Stimulated activated CD4-positive, alpha-beta T cell treated with anti-CD3 and anti-CD28 coated beads, Interleukin-15, amount 100 ng/mL, for 1 hour (primary cell): ENCODE results near the gene AJAP1.

Experiments used
- DNase-seq, 2 donors: peaks; one replicate each; pipeline ENCODE4 v3.0.0-alpha.2; 2020; ENCODE audit warnings: low read depth in 1 of 2, low spot score in 1 of 2

Gene AJAP1

DNA sequence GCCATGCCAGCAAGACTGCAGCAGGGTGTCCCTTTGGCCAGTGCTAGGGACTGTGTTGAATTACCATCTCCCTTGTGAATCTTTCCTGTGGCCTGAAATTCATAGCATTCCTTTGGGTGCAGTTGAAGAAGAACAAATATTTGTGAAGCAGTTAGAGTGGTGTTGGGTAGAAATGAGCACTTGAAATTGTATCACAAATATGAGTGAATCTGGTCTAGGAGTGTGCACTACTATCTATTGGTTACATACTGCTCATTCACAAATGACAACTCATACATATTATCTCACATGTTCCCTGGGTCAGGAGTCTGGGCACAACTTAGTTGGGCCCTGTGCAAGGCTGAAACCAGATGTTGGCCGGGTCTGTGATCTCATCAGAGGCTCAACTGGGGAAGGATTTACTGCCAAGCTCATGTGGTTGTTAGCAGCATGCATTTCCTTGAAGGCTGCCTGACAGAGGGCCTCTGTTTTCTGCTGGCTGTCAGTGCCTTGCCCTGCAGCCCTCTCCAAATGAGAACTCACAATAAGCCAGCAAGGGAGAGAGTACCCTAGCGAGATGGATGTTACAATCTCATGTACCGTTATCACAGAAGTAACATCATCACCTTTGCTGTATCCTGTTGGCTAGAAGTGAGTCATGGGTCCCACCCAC lies 23.8 kb downstream of the AJAP1 start:
- DNase-seq: no peak

GRCh38 chr1:4681026-4681425 lies 26.6 kb downstream of the AJAP1 start:
- no peak for DNase-seq

DNA sequence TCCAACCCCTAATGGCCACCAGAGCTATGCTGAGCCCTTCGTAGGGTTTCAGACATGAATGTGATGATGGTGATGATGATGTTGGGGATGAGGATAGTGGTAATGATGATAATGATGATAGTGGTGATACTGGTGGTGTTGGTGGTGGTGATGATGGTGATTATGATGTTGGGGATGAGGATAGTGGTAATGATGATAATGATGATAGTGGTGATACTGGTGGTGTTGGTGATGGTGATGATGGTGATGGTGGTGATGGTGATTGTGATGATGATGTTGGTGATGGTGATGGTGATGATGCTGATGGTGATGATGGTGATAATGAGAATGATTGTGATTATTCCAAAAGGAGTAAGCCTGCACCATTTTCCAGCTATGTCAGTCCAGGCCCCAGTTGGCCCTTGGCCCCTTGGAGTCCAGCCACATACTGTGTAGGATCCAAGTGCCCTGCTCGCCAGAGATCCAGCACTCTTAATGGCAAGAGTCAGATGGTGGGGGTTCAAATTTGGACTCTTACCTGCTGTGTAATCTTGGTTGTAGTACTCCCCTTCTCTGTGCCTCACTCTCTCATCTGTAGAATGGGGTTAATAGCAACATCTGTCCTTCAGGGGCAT lies 28.3 kb downstream of the AJAP1 start:
- no peak for DNase-seq

GRCh38 chr1:4684136-4684535 lies 29.7 kb downstream of the AJAP1 start:
- no peak for DNase-seq

DNA sequence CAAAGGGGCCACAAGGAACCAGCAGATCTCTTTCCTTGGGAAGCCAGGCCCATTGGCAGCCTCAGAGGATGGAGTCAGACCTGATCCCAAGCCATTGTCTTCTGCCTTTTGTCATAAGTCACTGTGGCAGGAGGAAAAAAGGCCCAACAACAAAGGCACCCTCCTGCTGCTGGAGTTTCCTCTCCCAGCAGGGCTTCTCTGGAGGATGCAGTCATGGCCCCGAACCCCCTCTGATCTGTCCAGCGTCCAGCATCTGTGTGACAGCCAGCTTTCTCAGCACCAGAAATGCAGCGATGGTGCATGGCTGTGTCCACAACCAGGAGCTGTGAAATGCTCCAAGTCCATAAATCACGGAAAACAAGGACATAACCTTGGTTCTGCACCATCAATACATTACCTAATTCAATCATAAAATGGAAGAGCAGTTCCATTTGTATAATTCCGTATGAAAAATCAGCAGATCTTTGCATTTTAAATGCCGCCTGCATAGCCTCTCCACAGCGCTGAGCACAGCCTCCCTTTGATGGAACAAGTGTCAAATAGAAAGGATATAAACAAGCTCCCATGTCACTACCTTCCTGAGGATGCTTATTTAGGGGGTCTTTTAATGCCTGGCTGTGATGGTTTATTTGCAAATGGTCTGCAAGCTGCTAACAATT lies 30.6 kb downstream of the AJAP1 start:
- DNase-seq: no peak

DNA sequence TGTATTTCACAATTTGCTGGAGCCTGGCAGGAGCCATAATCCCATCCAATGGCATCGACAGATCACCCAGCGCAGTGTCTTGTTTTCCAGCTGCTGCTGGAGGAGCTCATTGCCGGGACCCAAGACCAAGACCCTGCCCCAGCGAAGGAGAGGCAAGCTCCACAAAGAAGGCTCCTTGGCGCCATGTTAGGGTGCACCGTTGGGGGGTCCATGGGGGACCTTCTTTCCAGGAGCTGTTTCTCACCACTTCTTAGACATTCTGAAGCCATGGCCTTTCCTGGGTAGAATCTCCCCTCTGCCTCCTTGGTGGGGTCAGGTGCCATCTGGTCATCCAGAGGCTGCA lies 31.1 kb downstream of the AJAP1 start:
- no peak for DNase-seq

DNA sequence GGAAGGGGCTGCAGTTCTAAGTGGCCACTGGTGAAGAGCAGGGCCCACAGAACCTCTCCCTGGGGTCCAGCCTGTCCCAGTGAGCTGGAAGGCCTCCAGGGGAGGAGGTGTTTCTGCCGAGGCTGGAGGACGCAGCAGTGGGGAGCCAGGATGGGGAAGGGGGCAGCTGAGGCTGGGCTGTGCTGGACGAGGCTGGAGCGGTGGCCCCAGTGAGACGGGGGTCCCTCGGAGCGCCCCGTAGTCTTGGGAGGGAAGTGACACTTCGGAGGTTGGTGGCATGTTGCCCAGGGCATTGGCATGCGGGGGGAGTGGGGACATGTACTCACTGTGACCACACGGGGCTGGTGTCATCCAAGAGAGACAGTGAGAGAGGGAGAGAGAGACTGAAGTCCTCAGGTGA lies 33.5 kb downstream of the AJAP1 start:
- no peak for DNase-seq

DNA sequence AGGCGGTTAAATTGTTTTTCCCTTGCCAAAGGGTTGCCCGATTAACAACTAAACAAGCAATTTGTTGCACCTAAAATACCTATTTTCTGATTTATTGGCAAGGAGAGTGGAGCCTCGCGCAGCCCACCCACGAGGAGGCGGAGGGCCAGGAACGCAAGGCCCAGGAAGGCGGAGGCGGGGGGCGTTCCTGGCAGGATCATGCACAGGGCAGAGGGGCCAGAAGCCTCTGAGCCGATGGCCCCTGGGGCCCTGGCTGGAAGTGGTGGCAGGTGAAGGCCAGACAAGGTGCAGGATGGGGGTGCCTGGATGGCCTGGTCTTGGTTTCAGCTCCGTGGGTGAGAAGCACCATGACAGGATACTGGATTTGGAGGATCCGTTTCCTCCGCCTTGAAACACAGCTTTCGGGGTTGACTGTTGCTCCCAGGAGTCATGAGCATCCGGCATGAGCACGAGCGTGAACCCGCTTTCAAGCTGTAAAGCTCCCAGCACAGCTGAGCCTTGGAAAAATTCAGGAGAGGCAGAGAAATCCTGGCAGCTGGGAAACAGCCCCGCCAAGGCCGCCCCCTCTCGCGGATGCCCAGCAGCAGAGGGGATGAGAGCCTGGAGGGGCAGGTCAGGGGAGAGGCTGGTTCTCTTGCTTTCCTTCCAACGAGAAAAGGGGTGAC lies 35.0 kb downstream of the AJAP1 start:
- DNase-seq: no peak

- DNase-seq: no peak
Measured at GRCh38 chr1:4689941-4690635, 35.7 kb downstream of the AJAP1 start.

DNA sequence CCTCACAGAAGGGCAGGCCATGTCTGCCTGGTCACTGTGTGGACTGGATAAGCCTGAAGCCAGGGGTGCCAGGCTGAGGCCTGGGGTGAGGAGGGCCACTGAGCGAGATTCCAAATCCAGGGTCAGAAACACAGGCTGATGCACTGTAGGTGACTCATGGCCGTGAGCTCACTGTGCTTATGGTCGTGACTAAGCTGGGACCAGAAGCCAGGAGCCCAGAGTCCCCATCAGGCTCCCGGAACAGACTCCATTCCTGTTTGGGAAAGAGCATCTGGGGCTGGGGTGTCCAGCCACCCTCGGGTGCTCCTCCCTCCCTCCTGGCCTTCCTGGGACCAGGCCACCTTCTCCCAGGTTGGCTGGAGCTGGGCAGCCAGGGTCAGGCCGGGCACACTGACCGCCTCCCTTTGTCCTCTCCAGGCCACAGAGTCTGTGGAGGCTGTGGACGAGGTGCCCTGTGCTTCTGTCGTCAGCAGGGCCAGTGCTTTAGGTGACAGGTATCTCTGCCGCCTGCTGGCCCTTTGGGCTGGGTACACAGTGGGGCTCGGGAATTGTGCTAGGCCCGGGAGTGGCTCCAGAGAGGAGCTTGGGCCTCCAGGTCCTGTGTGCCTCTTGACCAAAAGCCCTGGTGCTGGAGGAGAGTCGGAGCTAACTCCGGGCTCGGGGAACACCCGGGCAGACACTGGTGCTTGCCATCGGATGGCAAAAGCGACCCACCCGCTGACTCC lies 36.7 kb downstream of the AJAP1 start:
- DNase-seq: no peak

GRCh38 chr1:4691766-4692405 lies 37.5 kb downstream of the AJAP1 start:
- DNase-seq: no peak

DNA sequence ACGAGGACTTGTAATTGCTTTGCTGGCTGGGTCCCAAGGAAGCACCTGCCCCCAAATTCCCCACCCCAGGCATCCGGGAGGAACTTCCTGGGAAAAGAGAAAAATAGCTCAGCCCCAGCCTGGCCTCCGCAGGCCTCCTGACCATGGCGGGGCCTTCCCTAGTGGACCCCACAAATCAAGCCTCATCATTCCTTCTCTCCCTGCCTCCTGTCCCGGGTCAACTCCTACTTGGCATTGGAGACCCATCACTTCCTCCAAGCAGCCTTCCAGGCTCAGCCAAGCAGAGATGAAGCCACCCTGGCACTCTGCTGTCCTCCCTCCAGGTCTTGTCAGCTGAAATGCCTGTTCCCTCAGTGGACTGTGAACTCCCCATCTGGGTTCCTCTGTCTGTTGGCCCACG lies 38.0 kb downstream of the AJAP1 start:
- DNase-seq: no peak

- no peak for DNase-seq
Measured at GRCh38 chr1:4693331-4693730, 38.9 kb downstream of the AJAP1 start.

DNA sequence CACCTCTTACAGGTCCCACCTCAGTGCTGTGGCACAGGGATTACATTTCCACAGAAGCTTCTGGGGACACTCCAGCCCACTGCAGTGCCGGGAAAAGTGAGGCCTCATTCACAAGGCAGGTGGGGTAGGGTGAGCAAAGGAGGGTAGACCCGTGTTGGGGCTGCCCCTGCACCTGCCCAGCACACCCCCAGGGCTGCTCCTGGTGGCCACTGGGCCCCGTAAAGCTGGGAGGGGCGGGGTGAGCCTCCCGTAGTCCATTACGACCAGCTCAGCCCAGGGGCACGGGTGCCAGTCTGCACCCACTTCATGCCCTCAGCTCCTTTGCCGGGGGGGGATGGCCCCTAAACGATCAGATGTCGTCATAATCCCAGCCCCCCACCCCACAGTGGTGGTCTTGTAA lies 39.5 kb downstream of the AJAP1 start:
- no peak for DNase-seq

- no peak for DNase-seq
Measured at GRCh38 chr1:4694492-4694891, 40.1 kb downstream of the AJAP1 start.

GRCh38 chr1:4695241-4695640 lies 40.8 kb downstream of the AJAP1 start:
- no peak for DNase-seq

- DNase-seq: no peak
Measured at GRCh38 chr1:4696161-4696745, 41.8 kb downstream of the AJAP1 start.

DNA sequence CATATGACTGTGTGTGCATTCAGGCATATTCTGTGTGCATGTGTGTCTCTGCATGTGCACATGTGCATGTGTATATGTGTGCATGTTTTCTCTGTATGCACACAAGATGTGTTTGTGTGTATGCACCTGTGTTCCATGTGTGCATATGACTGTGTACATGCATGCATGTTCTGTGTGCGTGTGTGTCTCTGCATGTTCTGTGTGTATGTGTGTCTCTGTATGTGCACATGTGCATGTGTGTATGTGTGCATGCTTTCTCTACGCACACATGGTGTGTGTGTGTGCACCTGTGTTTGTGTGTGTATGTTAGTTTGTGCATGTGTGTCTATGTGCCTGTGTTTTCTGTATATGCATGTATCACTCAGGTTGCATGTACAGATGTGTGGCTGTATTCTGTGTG lies 42.3 kb downstream of the AJAP1 start:
- DNase-seq: no peak

GRCh38 chr1:4697801-4698200 lies 43.4 kb downstream of the AJAP1 start:
- no peak for DNase-seq

GRCh38 chr1:4698911-4699310 lies 44.5 kb downstream of the AJAP1 start:
- no peak for DNase-seq
